PFSK-1 (cell line): ENCODE results near the gene PTMS.

Experiments
- FOXP2 ChIP-seq: optimal IDR thresholded peaks from 2 replicates; pipeline ENCODE3; 2011; ENCODE audit warnings: borderline replicate concordance, control low read depth, inconsistent platforms; ENCODE audit not compliant: insufficient read depth; ENCODE audit errors: extremely low read length, extremely low read depth
- POLR2AphosphoS5 ChIP-seq: IDR thresholded peaks from 2 replicates; pipeline ENCODE4 v1.6.1; 2012; ENCODE audit warnings: low read depth, mild to moderate bottlenecking, control low read depth, low read length, moderate library complexity
- SIN3A ChIP-seq: IDR thresholded peaks from 2 replicates; pipeline ENCODE4 v1.6.1; 2012; ENCODE audit warnings: mild to moderate bottlenecking, low read length, moderate library complexity, borderline replicate concordance; ENCODE audit not compliant: insufficient read depth
- TAF1 ChIP-seq: IDR thresholded peaks from 2 replicates; pipeline ENCODE4 v1.6.1; 2012; ENCODE audit warnings: low read length, control low read depth, borderline replicate concordance; ENCODE audit not compliant: insufficient read depth
- TF ChIP-seq, protein P1 (sequence below), 2 experiments: IDR thresholded peaks; 2 replicates each; pipeline versions ENCODE4 v1.6.1 to v1.8.0; 2011 to 2012; ENCODE audit warnings: low read depth in 2 of 2, low read length in 2 of 2, control low read depth in 1 of 2, inconsistent platforms in 1 of 2, mild to moderate bottlenecking in 1 of 2, moderate library complexity in 1 of 2; ENCODE audit not compliant: insufficient read depth in 1 of 2

The PTMS gene

DNA sequence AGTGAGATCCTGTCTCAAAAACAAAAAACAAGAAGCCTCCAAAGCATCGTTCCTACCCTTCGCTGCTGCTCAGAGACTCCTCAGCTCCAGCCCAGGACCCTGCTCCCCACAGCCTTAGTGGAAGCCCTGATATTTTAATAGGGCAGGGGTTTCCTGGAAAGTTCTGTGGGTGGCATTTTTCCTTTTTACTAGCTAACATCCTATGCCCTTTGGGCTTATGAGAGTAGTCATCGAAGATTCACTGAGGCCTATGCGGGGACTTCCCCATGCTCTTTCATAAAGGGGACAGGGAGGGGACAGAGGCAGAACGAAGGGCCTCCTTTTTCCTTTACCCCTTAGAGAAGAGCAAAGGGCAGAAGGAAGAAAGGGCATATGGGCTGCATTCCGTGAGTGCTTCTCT, 14.4 kb downstream of the PTMS start:
- TF ChIP-seq TAF1 (no peak), FOXP2 (no peak), SIN3A (no peak), POLR2AphosphoS5 (no peak)
- TF ChIP-seq, protein P1, sequence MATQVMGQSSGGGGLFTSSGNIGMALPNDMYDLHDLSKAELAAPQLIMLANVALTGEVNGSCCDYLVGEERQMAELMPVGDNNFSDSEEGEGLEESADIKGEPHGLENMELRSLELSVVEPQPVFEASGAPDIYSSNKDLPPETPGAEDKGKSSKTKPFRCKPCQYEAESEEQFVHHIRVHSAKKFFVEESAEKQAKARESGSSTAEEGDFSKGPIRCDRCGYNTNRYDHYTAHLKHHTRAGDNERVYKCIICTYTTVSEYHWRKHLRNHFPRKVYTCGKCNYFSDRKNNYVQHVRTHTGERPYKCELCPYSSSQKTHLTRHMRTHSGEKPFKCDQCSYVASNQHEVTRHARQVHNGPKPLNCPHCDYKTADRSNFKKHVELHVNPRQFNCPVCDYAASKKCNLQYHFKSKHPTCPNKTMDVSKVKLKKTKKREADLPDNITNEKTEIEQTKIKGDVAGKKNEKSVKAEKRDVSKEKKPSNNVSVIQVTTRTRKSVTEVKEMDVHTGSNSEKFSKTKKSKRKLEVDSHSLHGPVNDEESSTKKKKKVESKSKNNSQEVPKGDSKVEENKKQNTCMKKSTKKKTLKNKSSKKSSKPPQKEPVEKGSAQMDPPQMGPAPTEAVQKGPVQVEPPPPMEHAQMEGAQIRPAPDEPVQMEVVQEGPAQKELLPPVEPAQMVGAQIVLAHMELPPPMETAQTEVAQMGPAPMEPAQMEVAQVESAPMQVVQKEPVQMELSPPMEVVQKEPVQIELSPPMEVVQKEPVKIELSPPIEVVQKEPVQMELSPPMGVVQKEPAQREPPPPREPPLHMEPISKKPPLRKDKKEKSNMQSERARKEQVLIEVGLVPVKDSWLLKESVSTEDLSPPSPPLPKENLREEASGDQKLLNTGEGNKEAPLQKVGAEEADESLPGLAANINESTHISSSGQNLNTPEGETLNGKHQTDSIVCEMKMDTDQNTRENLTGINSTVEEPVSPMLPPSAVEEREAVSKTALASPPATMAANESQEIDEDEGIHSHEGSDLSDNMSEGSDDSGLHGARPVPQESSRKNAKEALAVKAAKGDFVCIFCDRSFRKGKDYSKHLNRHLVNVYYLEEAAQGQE (IDR thresholded peaks at IDR 0.05; ENCODE audit: insufficient read depth in 1 of 2, low read depth in 2 of 2, low read length in 2 of 2): no peak

DNA sequence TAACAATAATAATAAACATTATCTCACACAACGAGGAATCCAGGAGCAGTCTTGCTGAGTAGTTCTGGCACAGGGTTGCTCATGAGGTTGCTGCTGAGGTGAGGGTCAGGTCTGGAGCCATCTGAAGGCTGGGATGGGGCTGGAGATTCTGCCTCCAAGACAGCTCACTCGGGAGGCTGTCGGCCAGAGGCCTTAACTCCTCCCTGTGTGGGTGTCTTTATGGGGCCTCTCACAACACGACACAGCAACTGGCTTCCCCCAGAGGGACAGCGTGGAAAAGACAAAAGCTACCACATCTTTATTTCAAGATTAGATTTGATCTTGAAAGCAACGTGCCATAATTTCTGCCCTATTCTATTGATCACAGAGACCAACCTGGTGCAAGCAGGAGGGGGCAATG, 16.0 kb downstream of the PTMS start:
- TF ChIP-seq POLR2AphosphoS5 (no peak), FOXP2 (no peak), TAF1 (no peak), SIN3A (no peak)
- TF ChIP-seq, protein P1 (IDR thresholded peaks at IDR 0.05; ENCODE audit: insufficient read depth in 1 of 2, low read depth in 2 of 2, low read length in 2 of 2): no peak

DNA sequence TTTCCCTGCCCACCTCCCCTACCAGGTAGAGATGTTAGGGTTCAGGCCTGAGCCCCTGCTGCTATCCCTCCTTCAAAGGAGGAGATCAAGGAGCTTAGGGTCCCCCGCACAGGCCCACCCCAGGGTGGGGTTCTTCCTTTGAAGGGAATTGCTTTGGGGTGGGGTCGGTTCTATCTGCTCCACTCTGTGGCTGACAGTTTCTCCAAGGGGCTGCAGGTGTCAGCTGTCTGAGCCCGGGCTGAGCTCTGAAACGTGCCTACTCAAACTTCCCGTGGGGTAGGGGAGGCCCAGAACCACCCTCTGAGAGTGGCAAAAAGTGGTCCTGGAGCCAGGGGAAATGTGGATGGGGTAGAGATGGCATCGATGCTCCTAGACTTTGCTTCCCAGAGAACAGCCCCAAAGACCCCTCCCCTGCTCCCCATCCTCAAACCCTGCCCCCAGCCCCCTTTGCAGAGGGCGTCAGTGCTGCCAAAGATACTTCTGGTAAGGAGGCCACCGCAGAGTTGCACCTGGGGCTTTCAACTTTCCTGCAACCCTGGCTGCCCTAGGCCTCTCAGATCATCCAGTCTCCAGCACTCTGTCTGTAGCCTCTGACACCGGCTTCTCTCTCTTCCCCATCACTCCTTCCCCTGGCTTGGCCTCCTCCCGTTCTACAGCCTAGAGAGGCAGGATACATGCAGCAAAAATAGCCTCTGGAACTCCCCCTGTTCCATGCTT, 16.8 kb downstream of the PTMS start:
- TF ChIP-seq POLR2AphosphoS5 (no peak), SIN3A (no peak), TAF1 (no peak), FOXP2 (no peak)
- TF ChIP-seq, protein P1 (IDR thresholded peaks at IDR 0.05; ENCODE audit: insufficient read depth in 1 of 2, low read depth in 2 of 2, low read length in 2 of 2): no peak

DNA sequence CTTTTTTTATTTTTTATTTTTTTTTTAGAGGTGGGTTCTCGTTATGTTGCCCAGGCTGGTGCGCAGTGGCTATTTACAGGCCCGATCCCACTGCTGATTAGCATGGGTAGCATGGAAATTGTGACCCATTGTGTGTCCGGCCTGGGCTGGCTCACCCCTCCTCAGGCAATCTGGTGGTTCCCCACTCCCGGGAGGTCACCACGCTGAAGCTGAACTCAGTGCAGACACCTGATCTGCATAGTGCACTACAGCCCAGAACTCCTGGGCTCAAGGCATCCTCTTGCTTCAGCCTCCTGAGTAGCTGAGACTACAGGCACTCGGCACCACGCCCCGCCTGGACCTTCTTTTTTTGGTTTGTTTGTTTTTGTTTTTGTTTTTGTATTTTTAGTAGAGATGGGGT, 17.7 kb downstream of the PTMS start:
- TF ChIP-seq, protein P1 (IDR thresholded peaks at IDR 0.05; ENCODE audit: insufficient read depth in 1 of 2, low read depth in 2 of 2, low read length in 2 of 2): no peak
- no peak for TF ChIP-seq SIN3A
- TF ChIP-seq POLR2AphosphoS5: no peak

DNA sequence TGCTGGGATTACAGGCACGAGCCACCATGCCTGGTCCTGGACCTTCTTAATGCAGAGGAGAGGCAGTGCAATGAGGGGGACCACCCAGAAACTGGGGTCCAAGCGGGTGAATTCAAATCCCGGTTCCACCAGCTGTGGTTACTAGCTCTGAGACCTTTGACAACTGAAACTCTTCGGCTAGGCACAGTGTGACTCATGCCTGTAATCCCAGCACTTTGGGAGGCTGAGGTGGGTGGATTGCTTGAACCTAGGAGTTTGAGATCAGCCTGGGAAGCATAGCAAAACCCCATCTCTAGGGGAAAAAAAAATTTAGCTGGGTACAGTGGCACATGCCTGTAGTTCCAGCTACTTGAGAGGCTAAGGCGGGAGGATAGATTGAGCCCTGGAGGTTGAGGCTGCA, 18.1 kb downstream of the PTMS start:
- no peak for TF ChIP-seq POLR2AphosphoS5
